Ureter (tissue), 1 donor: Measurements from ENCODE around the gene PM20D2. TPM values are rescaled to one million over a fixed set of nuclear protein-coding genes. Genes with fewer than 3 reads are reported as not detected.

Experiments used
- DNase-seq: peaks from one replicate; pipeline ENCODE4 v3.0.0-alpha.2; 2020; ENCODE audit warnings: low spot score
- total RNA-seq: library from RNA; stranded (reverse); gene quantifications from one replicate; pipeline ENCODE4 v1.2.4, GENCODE V29; 2023
- donor health status: DM: yes; HTN: yes; CAD: no.

PM20D2 gene
- total RNA-seq, 1 donor from 2014 or later, result 13.6 TPM

DNA sequence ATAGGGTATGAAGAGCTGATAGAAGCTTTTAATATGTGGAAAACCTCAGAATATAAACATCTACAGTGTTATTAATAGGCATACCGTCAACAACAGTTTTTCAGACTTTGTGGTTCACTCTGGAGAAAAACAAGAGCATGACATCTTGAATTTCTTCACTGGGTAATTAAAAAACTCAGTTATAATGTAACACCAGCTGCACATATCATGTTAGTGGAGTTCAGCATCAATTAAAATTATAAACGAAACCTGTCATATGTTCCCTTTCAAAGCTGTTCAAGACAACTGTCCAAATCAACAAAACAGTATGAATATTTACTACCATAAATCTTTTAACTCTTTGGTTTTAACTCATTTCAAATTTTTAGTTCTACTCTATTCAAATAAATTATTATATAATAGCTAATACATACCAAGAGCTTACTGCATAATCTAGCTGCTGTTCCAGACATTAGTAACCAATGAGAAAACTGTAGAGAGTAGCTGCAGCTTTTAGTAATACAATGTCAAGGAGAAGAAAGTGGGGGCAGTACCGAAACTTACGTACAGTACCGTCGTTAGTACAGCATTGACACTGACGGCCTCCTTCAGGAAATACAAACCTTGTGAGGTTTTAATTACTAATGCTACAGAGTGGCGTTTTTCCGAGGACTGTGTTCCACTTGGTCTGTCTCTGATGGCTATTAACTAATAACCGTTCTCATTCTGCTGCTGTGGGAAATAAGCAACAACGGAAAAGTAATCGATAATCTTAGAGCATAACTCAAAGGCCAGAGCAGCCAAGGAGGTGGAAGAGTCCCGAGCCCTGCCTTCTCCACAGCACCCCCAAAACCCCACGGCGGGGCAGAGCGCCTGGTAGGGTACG, 532 bp upstream of the PM20D2 start:
- no peak for DNase-seq

DNA sequence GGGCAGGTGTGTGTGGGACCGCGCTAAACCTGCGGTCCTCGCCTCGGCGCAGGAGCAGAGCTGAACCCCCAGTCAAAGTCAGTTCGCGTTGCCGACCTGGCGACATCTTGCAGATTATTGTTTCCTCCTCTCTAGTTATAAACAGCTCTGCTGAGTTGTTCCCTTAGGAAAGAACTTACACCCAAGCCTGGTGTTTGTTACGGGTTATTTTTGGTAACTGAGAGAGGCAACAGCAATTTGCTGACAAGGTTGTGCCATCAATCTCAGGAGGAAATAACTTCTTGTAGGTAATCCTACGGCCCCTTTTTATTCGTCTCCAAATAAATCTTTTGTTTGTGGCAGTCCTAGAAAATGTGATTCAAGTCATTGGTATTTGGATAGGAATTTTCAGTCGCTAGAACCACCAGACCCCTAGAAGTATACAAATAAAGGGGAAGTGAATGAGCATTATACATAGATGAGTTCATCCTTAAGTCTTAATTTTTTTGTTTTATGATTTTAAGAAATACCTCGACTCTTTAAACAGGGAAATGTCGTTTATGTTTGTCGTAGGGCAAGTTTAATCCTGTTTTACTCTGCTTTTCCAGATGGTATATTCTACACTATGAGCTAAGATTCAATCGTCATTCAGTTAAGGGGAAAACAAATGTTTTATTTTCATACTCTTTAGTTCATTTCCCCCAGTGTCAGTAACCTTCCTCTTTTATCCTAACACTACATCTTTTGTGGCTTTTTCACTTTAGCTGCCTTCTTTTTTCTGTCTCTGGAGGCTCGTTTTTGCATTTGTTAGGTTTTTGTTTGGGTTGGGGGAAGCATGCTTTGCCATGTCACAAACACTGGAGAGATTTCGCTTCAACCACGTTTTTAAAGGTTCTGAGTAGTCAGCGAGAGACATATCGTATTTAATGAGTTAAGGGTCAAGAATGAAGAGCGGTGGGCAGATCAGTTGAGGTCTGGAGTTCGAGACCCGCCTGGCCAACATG, 1.2 kb downstream of the PM20D2 start:
- no peak for DNase-seq

DNA sequence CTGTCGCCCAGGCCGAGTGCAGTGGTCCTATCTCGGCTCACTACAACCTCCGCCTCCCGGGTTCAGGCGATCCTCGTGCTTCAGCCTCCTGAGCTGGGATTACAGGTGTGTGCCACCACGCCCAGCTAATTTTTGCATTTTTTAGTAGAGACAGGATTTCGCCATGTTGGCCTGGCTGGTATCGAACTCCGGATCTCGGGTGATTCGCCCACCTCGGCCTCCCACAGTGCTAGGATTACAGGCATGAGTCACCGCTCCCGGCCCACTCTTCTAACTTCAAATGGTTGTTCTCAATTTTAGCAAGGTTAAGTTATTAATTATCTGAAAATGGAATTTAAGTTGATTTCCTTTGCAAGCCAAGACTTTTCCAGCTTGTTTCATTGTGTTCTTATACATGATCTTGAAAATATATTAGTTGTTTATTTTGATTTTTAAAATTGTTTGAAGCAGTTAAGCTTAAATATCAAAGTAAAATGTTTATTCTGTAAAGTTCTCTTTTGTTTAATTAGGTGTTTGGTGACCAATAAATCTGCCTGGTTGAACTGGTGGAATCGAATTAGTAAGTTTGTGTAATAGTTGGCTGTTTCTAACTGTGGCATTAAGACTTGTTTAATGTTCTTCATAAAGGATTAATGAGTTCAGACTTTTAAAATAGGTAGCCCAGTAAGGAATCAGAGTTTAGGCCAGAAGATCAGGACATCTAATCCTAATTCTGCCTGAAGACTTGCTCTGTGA, 2.3 kb downstream of the PM20D2 start:
- no peak for DNase-seq

DNA sequence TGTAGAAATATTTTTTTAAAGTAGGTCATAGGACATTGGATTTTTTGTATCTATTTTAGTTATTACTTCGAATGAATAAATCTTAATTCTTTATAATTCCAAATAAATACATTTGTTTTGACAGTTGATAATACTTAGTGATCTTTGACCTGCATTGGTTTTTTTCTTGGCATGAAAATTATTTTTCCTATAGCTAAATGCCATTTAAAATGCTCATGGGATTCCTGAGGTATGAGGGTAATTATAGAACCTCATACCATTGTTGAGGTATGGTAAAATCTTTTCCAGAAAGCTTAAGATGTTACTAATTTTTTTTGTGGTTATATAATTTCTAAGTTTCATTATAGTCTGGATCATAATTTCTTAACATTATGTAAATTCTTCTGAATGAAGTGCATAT, 8.3 kb downstream of the PM20D2 start:
- no peak for DNase-seq

DNA sequence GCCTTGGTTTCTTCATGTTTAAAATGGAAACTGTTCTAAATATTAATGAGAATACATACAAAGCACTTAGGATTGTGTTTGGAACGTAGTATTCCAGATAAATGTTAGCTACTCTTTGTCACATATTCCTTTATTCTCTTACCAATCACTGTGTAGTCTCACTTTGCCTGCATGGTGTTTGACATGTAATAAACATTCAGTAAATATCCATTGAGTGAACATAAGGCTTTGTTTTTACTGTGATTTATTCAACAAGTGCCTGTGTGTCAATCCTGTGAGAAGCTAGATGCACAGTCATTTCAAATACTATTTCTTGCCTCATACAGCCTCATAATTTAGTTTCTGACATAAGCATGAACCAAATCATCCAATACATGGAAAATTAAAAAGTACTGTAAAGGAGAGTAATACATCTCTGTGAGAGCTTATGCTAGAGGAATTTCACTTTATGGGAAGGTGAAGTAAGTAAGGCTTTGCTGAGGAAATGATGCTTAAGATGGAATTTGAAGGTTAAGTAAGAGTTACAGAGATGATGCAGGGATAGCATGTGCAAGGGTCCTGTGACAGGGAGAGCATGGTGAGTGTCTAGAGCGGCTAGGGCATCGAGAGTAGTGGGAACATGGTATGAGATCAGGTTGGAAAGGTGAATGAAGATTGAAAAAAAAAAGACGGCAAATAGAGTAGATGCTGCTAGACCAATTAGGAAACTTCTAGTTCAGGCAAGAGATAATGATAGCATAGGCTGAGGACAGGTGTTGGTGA, 14.7 kb downstream of the PM20D2 start:
- DNase-seq, result no peak

DNA sequence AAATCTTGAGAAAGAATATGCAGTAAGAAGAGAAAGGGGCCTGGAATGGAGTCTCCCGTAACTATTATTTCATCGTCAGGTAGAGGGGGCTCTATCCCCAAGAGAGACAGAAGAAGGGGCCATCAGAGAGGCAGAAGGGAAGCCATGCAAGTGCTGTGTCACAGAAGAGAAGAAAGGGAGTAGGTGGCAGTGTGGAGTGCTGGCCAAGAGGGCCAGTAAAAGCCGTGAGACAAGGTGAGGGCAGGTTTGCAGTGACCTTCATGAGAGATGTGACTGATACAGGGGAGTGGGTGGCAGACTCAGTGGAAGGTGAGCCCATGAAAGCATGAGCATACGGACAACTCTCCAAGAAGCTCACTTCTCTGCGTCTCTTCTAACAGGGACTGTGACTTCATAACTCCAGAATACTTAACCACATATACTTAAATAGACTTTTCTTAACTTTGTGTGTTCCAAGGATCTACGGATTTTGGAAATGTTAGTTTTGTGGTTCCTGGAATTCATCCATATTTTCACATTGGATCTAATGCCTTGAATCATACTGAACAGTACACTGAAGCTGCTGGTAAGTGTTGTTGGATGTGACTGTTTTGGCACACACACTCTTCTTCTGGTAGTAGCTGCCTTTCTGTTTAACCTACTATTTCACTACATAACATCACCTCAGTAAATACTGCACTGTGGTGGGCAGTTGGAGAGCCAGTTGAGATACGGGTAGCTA, 15.6 kb downstream of the PM20D2 start:
- no peak for DNase-seq

DNA sequence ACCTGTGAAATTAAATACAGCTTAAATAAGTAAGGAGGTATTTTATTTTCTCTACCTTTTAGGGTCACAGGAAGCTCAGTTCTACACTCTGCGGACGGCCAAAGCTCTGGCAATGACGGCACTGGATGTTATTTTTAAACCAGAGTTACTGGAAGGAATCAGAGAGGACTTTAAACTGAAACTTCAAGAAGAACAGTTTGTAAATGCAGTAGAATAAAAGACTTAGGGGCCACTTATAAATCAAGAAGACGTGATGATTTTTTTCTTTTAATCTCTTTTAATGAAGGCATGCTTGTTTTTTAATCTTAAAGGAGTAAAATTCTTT, 16.2 kb downstream of the PM20D2 start:
- DNase-seq, result no peak

DNA sequence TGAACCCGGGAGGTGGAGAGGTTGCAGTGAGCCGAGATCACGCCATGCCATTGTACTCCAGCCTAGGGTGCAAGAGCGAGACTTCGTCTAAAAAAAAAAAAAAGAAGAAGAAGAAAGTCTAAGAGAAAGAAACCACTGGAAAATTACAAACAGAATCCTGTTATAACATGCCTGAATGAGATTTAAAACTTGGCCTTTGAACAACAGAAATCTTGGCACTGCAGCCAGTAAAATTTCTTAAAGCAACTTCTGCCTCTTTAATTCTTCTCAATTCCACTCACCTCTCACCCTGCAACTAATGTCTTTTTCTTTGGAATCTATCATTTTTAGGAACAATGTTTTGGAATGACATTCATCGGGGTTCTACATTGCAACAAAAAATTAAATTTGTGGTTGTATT, 26.3 kb downstream of the PM20D2 start:
- DNase-seq, result no peak

DNA sequence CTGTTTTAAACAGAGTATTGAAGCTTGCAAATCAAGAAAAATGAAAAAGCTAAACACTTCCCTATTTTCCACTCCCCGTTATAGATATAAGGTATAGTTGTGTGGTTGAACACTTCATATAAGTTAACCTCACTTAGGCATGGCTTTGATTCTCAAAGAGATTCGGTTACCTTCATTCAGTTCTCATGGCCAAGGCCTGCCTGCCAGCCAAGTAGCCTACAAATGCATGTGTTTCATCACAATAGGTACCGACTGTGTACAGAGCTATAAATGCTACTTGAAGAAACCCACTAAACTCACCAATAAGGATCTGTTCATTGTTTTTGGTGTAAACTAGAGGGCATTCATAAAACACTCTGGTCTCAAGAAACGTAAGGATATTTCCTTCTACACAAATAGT, 27.8 kb downstream of the PM20D2 start:
- no peak for DNase-seq

DNA sequence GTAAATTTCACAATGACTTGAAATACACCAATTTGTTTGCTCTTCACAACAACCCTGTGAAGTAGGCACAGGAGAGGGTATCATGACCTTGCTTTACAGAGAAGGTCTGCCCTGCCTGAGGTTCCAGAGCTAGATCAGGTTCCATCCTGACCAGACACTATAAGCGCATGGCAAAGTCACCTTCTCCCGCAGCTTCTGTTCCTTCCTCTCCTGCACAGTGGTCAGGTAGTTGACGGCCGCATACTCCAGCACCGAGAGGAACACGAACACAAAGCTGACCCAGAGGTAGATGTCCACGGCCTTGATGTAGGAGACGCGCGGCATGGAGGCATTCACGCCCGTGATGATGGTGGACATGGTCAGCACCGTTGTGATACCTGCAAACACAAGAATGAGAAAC, 34.3 kb downstream of the PM20D2 start:
- DNase-seq, result no peak

DNA sequence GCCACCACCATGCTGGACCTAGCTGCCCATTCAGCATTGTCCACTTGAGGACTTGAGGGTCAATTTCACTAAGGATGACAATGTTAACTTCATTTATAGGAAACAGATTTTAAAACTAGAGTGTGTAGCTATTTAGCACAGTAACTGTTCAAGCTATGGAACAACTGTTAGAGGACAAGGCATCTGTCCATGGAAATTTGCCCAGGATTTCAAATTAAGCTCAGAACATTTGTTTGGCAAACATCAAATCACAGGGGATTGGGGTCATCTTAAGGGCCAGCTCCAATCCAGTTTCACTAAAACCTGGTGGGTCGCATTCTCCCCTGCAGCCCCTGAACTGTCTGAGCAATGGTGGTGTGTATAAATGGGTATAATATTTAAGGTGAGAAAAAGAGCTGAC, 35.1 kb downstream of the PM20D2 start:
- no peak for DNase-seq

DNA sequence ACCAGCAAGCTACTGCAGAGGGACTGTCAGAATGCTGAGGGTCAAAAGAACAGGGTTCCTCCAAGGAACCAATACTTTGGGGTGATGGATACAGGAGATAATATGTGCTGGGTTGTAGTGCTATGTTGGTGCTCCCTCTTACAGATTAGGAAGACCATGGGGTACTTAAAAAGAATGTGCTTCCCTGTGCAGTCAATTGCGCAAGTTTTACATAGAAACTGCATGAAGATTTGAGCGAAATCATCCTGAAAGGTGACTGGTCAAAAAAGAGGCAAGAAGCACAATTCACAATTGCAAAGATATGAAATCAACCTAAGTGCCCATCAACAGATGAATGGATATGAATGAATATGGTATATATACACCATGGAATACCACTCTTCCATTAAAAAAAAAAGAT, 37.4 kb downstream of the PM20D2 start:
- DNase-seq, result no peak

DNA sequence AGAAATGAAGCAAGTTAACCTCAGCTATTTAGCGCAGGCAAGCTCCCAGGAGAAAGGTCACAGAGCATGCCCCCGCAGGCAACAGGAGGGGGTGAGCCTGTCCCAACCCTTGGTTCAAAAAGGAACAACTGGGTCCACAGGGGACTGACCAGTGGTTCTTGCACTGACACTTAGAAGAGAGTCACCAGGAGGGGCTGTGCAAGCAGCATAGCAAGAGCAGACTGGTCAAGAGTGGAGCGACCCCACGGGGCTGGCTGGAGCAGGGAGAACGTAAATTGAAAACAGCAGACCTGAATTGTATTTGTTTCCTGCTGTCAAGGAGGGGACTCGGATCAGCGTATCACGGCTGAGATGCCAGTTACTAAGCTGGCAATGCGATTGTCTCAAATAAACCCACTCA, 38.5 kb downstream of the PM20D2 start:
- DNase-seq, result no peak

DNA sequence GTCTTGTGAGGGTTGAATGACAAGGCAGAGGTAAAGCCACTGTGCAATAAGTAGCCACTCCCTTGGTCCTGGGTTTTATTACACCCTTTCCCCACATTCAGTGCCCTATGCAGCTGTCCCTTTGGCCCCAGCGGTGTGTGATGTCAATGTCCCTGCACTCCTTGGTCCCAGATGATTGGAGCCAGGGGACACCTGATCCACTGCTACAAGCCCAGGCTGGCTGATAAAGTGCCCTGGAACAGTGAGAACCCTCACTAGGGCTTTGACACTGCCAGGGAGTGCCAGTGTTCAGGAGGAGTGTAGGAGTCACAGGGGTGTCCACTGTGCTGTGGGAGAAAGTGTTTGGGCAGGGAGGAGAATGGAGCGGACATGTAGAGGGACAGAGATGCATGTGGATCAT, 40.9 kb downstream of the PM20D2 start:
- no peak for DNase-seq

DNA sequence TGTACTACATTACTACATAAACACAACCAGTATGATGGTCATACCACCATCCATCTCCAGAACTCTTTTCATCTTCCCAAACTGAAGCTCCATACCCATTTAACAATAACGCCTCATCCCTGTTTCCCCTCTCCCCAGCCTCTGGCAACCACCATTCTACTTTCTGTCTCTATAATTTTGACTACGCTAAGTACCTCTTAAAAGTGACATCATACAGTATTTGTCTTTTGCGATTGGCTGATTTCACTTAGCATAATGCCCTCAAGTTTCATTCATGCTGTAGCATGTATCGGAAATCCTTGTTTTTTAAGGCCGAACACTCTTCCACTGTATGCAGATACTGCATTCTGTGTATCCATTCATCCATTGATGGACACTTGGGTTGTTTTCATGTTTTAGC, 41.6 kb downstream of the PM20D2 start:
- no peak for DNase-seq

DNA sequence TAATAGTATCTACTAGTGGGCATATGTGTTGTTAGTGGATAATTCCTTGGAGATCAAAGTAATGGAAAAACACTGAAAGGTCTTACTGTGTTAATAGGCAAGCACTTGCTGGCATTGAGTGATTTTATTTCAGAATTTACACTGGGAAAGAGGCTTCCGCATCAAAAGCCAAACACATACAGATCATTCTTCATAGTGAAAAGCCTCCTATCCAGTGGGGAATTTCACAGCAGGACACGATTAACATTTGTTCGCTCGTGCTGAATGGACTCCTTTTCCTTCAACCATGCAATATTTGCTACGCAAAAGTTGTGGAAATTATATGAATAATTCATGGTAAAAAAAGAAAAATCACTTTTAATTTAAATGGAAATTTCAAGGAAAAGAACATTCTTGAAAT, 44.9 kb downstream of the PM20D2 start:
- DNase-seq, result no peak

DNA sequence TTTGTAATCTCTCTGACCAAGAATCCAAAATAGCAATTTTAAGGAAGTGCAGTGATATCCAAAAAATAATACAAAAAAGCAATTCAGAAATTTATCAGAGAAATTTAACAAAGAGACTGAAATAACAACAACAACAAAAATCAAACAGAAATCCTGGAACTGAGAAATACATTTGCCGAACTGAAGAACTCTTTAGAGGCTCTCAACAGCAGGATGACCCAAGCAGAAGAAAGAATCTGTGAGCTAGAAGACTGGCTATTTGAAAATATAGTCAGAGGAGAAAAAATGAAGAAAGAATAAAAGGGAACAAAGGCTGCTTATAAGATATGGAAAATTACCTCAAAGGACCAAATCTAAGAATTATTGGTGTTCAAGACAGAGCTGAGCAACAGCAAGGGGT, 48.7 kb downstream of the PM20D2 start:
- no peak for DNase-seq

DNA sequence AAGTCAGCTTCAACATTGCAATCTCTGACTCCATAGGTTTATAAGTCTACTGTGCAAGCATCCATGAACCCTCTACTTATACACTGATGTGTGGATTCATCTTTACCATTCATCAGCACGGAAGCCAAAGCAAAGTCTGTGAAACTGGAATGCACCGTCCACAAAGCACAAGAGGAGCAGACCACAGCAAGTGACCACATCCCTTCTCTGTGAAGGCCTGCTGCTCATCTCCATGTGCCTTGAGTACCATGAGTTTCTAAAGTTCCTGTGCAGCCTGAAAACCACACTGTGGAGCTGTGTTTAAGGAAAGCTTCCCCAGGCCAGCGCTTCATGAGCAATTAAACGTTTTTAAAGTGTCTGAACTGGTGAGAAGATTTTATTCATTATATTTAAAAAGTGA, 51.3 kb downstream of the PM20D2 start:
- no peak for DNase-seq

DNA sequence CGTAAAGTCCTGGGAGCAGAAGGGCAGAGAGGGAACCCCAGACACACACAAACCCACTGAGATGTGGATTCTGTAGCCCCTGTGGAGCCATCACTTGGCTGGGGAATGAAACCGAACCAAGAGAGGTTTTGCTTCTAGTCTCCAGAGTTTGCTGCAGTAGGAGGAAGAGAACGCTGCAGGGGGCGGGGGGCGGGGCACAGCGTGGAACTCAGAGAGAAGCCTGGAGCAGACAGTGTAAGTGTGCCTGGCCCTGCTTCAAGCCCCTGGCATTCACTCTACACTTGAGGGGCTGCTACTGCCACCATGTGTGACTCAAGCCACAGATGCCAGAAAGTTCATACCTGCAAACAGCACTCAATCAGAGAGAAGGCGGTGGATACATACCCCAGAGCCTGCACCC, 52.4 kb downstream of the PM20D2 start:
- no peak for DNase-seq

DNA sequence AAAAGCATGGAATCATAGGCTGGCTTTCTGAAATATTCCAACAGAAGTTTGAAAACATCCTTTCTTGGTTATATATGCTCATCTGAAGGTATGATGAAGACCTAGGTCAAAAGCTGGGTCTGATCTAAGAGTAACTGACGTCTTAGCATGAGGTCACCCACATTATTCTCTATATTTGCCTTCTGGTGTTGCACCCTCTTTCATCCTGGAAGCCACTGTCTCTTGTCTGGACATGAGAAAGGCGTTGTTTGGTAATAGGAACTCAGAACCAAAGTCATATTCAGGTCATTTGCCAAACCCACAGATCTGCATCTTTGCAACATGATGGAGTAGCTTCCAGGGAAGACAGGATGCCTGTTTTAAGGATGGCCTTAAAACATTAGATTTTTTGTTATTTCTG, 53.7 kb downstream of the PM20D2 start:
- DNase-seq, result no peak

DNA sequence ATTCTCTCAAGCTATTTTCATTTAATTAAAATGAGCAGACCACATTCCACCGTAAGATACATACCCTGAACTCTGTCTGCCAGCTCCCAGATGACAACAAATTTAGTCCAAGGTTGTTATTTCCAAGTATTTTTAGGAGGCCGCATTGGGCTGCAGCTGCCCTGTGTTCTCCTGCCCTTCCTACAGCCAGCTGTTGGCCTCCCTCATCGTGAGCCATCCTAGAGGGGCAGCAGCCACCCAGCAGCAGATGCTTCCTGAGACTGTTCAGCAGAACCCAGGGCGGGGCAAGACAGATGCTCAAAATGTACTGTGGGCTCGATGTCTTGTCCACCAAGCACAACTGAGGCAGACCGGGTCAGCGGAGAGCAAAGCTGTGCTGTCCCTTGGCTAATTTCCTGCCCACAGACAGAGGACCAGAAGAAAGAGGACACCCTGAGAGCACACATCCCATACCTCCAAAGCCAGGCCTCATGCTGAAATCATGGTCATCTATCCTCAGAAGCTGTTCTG, 54.9 kb downstream of the PM20D2 start:
- DNase-seq, result no peak
